Cardiac fibroblast (primary cell): ENCODE results near the gene DDX6.

ENCODE experiments used
- DNase-seq, 2 donors: peaks; one replicate each; pipeline versions ENCODE4 v3.0.0 to v3.0.0-alpha.2; 2010; ENCODE audit warnings: low read depth in 2 of 2
- H3K4me3 ChIP-seq, 2 donors: replicated peaks in 1 of 2; 1 replicate in 1 of 2; 2 replicates in 1 of 2; pipeline ENCODE4 v1.5.1; 2011; ENCODE audit warnings: low read depth in 2 of 2, low read length in 2 of 2, mild to moderate bottlenecking in 2 of 2, moderate library complexity in 1 of 2
- CTCF ChIP-seq: IDR thresholded peaks from one replicate; pipeline ENCODE4 v1.5.1; 2011; ENCODE audit warnings: low read depth, mild to moderate bottlenecking, low read length, inconsistent platforms

DDX6 gene

GRCh38 chr11:118705111-118705741 lies 85.7 kb downstream of the DDX6 start:
- no peak overlapping the region for H3K4me3 ChIP-seq
- no peak for DNase-seq
- no peak for TF ChIP-seq CTCF

- no peak overlapping the region for H3K4me3 ChIP-seq
- no peak for TF ChIP-seq CTCF
- no peak for DNase-seq
These were observed 87.3 kb downstream of the DDX6 start for GRCh38 chr11:118703563-118704106.

- H3K4me3 ChIP-seq: no peak overlapping the region
- no peak for DNase-seq
- no peak for TF ChIP-seq CTCF
These were observed 91.3 kb downstream of the DDX6 start for GRCh38 chr11:118699506-118700220.
